Esophagus squamous epithelium (tissue), 5 donors: Measurements from ENCODE around the gene FBXL15. TPM values are rescaled to one million over a fixed set of nuclear protein-coding genes. Genes with fewer than 3 reads are reported as not detected.
A peak's percentile ranks its signal among the peaks of the same experiment; 100 is the strongest.

Experiments used
- DNase-seq: peaks from one replicate; lab custom pipeline; 2025; lab: John Stamatoyannopoulos, UW
- H3K27ac ChIP-seq, 4 donors: fragments of 200-600 bp; sonication (generic); one replicate each; pipeline ENCODE4 v1.5.1; 2016 to 2019; ENCODE audit warnings: mild to moderate bottlenecking in 1 of 4
- H3K27me3 ChIP-seq, 4 donors: fragments of 200-600 bp; sonication (generic); 1 replicate in 3 of 4; 2 replicates in 1 of 4; pipeline versions ENCODE4 v1.5.1 to v1.6.0; 2017 to 2021; ENCODE audit warnings: antibody characterized with exemption in 1 of 4
- H3K36me3 ChIP-seq, 3 donors: fragments of 200-600 bp; sonication (generic); one replicate each; pipeline ENCODE4 v1.5.1; 2016 to 2019
- H3K4me1 ChIP-seq, 3 donors: fragments of 200-600 bp; sonication (generic); one replicate each; pipeline ENCODE4 v1.5.1; 2017 to 2019
- H3K4me3 ChIP-seq, 4 donors: fragments of 200-600 bp; sonication (generic); 1 replicate in 3 of 4; 2 replicates in 1 of 4; pipeline ENCODE4 v1.5.1; 2016 to 2019; ENCODE audit warnings: mild to moderate bottlenecking in 2 of 4, moderate library complexity in 1 of 4
- H3K9me3 ChIP-seq, 3 donors: fragments of 200-600 bp; sonication (generic); one replicate each; pipeline ENCODE4 v1.5.1; 2016 to 2019
- POLR2A ChIP-seq, 4 donors: fragments of 450-650 bp; IDR thresholded peaks; one replicate each; pipeline ENCODE4 v1.6.1; 2017; ENCODE audit warnings: antibody characterized with exemption in 4 of 4, mild to moderate bottlenecking in 4 of 4, moderate library complexity in 3 of 4
- WGBS, 2 donors: methylation state at CpG; one replicate each; pipeline ENCODE4 v1.1.5; 2018; 5-methylcytosine and 5-hydroxymethylcytosine counted together
- intact Hi-C: fragments of 100-400 bp; cut with DNase I; formaldehyde crosslinking; loops from one replicate; pipeline ENCODE4 v1.15.0; 2022
- total RNA-seq, 4 donors: library from RNA; depleted of rRNA; stranded (reverse); fragments of >200 nt; gene quantifications; one replicate each; pipeline ENCODE4 v1.1.0, GENCODE V29; 2016
- TF ChIP-seq, protein P1 (sequence below), 6 experiments: fragments of 450-650 bp in 4 of 6; fragments of 200-600 bp in 2 of 6; sonication (generic) in 2 of 6; IDR thresholded peaks; one replicate each; pipeline ENCODE4 v1.5.1; 2016 to 2019; ENCODE audit warnings: antibody characterized with exemption in 6 of 6, mild to moderate bottlenecking in 4 of 6, moderate library complexity in 4 of 6
- donor health status: DM: yes; HTN: yes; CAD: no.

FBXL15 gene
- total RNA-seq, 4 donors from 2014 or later: 10.6 to 20.2 (median 18.8) TPM

- DNase-seq: no peak
- Histone ChIP-seq H3K9me3 (no peaks in the 10 kb centered on the region), H3K27ac (peak overlapping the region; percentile 7 to 64 (median 56)), H3K4me1 (peaks cover 3 to 34% (median 18%) of the 10 kb centered on the region in 3 donors), H3K36me3 (peaks cover 0 to 1% (median 0%) of the 10 kb centered on the region in 3 donors), H3K4me3 (peak overlapping the region; percentile 39 to 73 (median 59)), H3K27me3 (no peaks in the 10 kb centered on the region)
- 9 to 27% methylated on average over 7 to 8 of the region's 8 CpGs for WGBS, 2 donors
- intact Hi-C loops: no loop called here
- TF ChIP-seq, protein P1, sequence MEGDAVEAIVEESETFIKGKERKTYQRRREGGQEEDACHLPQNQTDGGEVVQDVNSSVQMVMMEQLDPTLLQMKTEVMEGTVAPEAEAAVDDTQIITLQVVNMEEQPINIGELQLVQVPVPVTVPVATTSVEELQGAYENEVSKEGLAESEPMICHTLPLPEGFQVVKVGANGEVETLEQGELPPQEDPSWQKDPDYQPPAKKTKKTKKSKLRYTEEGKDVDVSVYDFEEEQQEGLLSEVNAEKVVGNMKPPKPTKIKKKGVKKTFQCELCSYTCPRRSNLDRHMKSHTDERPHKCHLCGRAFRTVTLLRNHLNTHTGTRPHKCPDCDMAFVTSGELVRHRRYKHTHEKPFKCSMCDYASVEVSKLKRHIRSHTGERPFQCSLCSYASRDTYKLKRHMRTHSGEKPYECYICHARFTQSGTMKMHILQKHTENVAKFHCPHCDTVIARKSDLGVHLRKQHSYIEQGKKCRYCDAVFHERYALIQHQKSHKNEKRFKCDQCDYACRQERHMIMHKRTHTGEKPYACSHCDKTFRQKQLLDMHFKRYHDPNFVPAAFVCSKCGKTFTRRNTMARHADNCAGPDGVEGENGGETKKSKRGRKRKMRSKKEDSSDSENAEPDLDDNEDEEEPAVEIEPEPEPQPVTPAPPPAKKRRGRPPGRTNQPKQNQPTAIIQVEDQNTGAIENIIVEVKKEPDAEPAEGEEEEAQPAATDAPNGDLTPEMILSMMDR (IDR thresholded peaks at IDR 0.05): no peak
- TF ChIP-seq POLR2A (IDR thresholded peaks at IDR 0.05): no peak
These were observed 40.2 kb downstream of the FBXL15 start for GRCh38 chr10:102460836-102461186.

- H3K27ac ChIP-seq: peak overlapping the region; percentile 7 to 64 (median 56)
- intact Hi-C loops: no loop called here
- DNase-seq: peak; percentile 31
- peak overlapping the region; percentile 39 to 73 (median 59) for H3K4me3 ChIP-seq
- 3 to 13% methylated on average over 15 to 23 of the region's 54 CpGs for WGBS, 2 donors
- peaks cover 3 to 34% (median 18%) of the 10 kb centered on the region in 3 donors for H3K4me1 ChIP-seq
- no peaks in the 10 kb centered on the region for H3K36me3 ChIP-seq
- H3K27me3 ChIP-seq: no peaks in the 10 kb centered on the region
- H3K9me3 ChIP-seq: no peaks in the 10 kb centered on the region
- TF ChIP-seq POLR2A (IDR thresholded peaks at IDR 0.05): peak in 1 of 4 donors; percentile 50
- TF ChIP-seq, protein P1 (IDR thresholded peaks at IDR 0.05): no peak
These were observed 40.8 kb downstream of the FBXL15 start for GRCh38 chr10:102461187-102462054.

GRCh38 chr10:102462512-102463054 is 41.9 kb downstream of the FBXL15 start:
- peak overlapping the region in 3 of 4 donors; percentile 15 to 44 (median 33) for H3K4me3 ChIP-seq
- H3K27ac ChIP-seq: peak overlapping the region in 2 of 4 donors; percentile 26 to 53
- TF ChIP-seq, protein P1 (IDR thresholded peaks at IDR 0.05): no peak
- TF ChIP-seq POLR2A (IDR thresholded peaks at IDR 0.05): no peak
- H3K27me3 ChIP-seq: no peaks in the 10 kb centered on the region
- WGBS, 2 donors: 64 to 87% methylated on average over 6 of the region's 6 CpGs
- no peaks in the 10 kb centered on the region for H3K9me3 ChIP-seq
- intact Hi-C loops: no loop called here
- H3K36me3 ChIP-seq: no peaks in the 10 kb centered on the region
- DNase-seq: no peak
- peaks cover 3 to 35% (median 18%) of the 10 kb centered on the region in 3 donors for H3K4me1 ChIP-seq

- intact Hi-C loops: no loop called here
- H3K4me3 ChIP-seq: no peak overlapping the region
- no peaks in the 10 kb centered on the region for H3K9me3 ChIP-seq
- TF ChIP-seq, protein P1 (IDR thresholded peaks at IDR 0.05): no peak
- TF ChIP-seq POLR2A (IDR thresholded peaks at IDR 0.05): no peak
- H3K27me3 ChIP-seq: no peaks in the 10 kb centered on the region
- peaks cover 3 to 45% (median 18%) of the 10 kb centered on the region in 3 donors for H3K4me1 ChIP-seq
- WGBS, 2 donors: 77 to 87% methylated on average over 7 to 10 of the region's 10 CpGs
- H3K27ac ChIP-seq: peak overlapping the region in 1 of 4 donors; percentile 26
- no peaks in the 10 kb centered on the region for H3K36me3 ChIP-seq
- no peak for DNase-seq
These were observed 43.3 kb downstream of the FBXL15 start for GRCh38 chr10:102463983-102464382.

DNA sequence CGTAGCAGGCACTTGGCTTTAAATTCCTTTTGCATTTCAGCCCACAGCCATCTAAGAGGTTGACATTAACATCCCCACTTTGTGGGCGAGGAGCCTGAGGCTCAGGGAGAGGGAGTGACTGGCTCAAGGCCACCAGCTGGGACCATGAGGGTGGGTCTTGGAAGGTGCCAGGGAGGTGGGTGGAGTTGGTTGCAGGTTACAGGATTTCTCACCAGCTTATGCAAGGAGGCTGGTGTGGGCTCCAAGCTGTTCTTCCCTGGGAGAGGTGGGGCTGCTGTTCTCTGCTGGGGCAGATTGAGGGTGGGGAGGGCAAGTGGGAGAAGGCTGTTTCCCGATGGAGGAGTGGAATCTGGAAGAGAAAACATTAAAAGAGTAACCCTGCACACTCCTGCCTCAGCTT is 44.8 kb downstream of the FBXL15 start:
- Histone ChIP-seq H3K27me3 (no peaks in the 10 kb centered on the region), H3K4me3 (no peak overlapping the region), H3K4me1 (peaks cover 3 to 45% (median 18%) of the 10 kb centered on the region in 3 donors), H3K9me3 (no peaks in the 10 kb centered on the region), H3K36me3 (no peaks in the 10 kb centered on the region), H3K27ac (no peak overlapping the region)
- DNase-seq: no peak
- intact Hi-C loops: no loop called here
- 35 to 50% methylated on average over 2 of the region's 3 CpGs for WGBS, 2 donors
- TF ChIP-seq, protein P1 (IDR thresholded peaks at IDR 0.05): no peak
- no peak for TF ChIP-seq POLR2A (IDR thresholded peaks at IDR 0.05)
